Measurements from ENCODE around the gene SLCO4C1.

SLCO4C1 gene

GRCh38 chr5:102270036-102270435, 26.0 kb downstream of the SLCO4C1 start:
- no peak for DNase-seq (ENCODE audit: low read depth)

GRCh38 chr5:102262688-102263087, 33.4 kb downstream of the SLCO4C1 start:
- DNase-seq (ENCODE audit: low read depth) = no peak

GRCh38 chr5:102249381-102249780, 46.7 kb downstream of the SLCO4C1 start:
- no peak for DNase-seq (ENCODE audit: low read depth)

- DNase-seq (ENCODE audit: low read depth) = no peak
Observed at GRCh38 chr5:102243213-102243612, 52.9 kb downstream of the SLCO4C1 start.

- DNase-seq (ENCODE audit: low read depth) = no peak
Observed at GRCh38 chr5:102241809-102242421, 54.2 kb downstream of the SLCO4C1 start.

GRCh38 chr5:102231693-102232619, 64.1 kb downstream of the SLCO4C1 start:
- DNase-seq (ENCODE audit: low read depth) = no peak

GRCh38 chr5:102229685-102230084, 66.4 kb downstream of the SLCO4C1 start:
- no peak for DNase-seq (ENCODE audit: low read depth)

GRCh38 chr5:102226321-102226720, 69.8 kb downstream of the SLCO4C1 start:
- no peak for DNase-seq (ENCODE audit: low read depth)

- peak; percentile 7 for DNase-seq (ENCODE audit: low read depth)
Observed at GRCh38 chr5:102223542-102224477, 72.3 kb downstream of the SLCO4C1 start.

- no peak for DNase-seq (ENCODE audit: low read depth)
Observed at GRCh38 chr5:102222772-102223171, 73.3 kb downstream of the SLCO4C1 start.

- DNase-seq (ENCODE audit: low read depth) = no peak
Observed at GRCh38 chr5:102221949-102222348, 74.1 kb downstream of the SLCO4C1 start.

GRCh38 chr5:102218159-102218558, 77.9 kb downstream of the SLCO4C1 start:
- DNase-seq (ENCODE audit: low read depth) = no peak

GRCh38 chr5:102216678-102217077, 79.4 kb downstream of the SLCO4C1 start:
- no peak for DNase-seq (ENCODE audit: low read depth)

GRCh38 chr5:102211165-102211564, 84.9 kb downstream of the SLCO4C1 start:
- DNase-seq (ENCODE audit: low read depth) = no peak

- DNase-seq (ENCODE audit: low read depth) = no peak
Observed at GRCh38 chr5:102200861-102201260, 95.2 kb downstream of the SLCO4C1 start.

GRCh38 chr5:102196481-102196880, 99.6 kb downstream of the SLCO4C1 start:
- DNase-seq (ENCODE audit: low read depth) = no peak
